GM23338 (cell line): ENCODE results near the gene ZBTB42. TPM values are rescaled to one million over a fixed set of nuclear protein-coding genes. Genes with fewer than 3 reads are reported as not detected.

Experiments used
- ATAC-seq: fragments of 200-7000 bp; cut with Tn5 transposase; 3 replicates; pipeline ENCODE4 v1.9.1; 2020
- DNase-seq: peaks from one replicate; pipeline ENCODE4 v3.0.0-alpha.2; 2015; ENCODE audit warnings: low spot score
- H2AFZ ChIP-seq: fragments of 200-600 bp; sonication (generic); 2 replicates; pipeline ENCODE4 v1.8.0; 2016; ENCODE audit warnings: antibody characterized with exemption, mild to moderate bottlenecking, moderate library complexity
- H3F3A ChIP-seq: fragments of 200-600 bp; sonication (generic); replicated peaks from 2 replicates; pipeline ENCODE4 v1.8.0; 2017; ENCODE audit warnings: antibody characterized with exemption, mixed run types, low read depth
- H3K27ac ChIP-seq: fragments of 200-600 bp; sonication (generic); 2 replicates; pipeline ENCODE4 v1.6.1; 2016; ENCODE audit warnings: low read depth
- H3K27me3 ChIP-seq: fragments of 200-600 bp; sonication (generic); 2 replicates; pipeline ENCODE4 v1.8.0; 2016; ENCODE audit warnings: mild to moderate bottlenecking, mixed run types, moderate library complexity; ENCODE audit not compliant: insufficient read depth
- H3K36me3 ChIP-seq: fragments of 200-600 bp; sonication (generic); 2 replicates; pipeline ENCODE4 v1.8.0; 2016; ENCODE audit warnings: mild to moderate bottlenecking; ENCODE audit not compliant: insufficient read depth
- H3K4me1 ChIP-seq: fragments of 200-600 bp; sonication (generic); 2 replicates; pipeline ENCODE4 v1.8.0; 2016; ENCODE audit warnings: mild to moderate bottlenecking, moderate library complexity; ENCODE audit not compliant: insufficient read depth
- H3K4me2 ChIP-seq: fragments of 200-600 bp; sonication (generic); 2 replicates; pipeline ENCODE4 v1.7.1; 2017; ENCODE audit warnings: mixed run types
- H3K4me3 ChIP-seq: fragments of 200-600 bp; sonication (generic); 2 replicates; pipeline ENCODE4 v1.6.1; 2016; ENCODE audit warnings: mixed run types
- H3K79me2 ChIP-seq: fragments of 200-600 bp; sonication (generic); replicated peaks from 2 replicates; pipeline ENCODE4 v1.8.0; 2017; ENCODE audit warnings: mild to moderate bottlenecking; ENCODE audit not compliant: insufficient read depth
- H3K9me2 ChIP-seq: fragments of 200-600 bp; sonication (generic); 2 replicates; pipeline ENCODE4 v1.8.0; 2017; ENCODE audit not compliant: insufficient read depth
- H4K20me1 ChIP-seq: fragments of 200-600 bp; sonication (generic); replicated peaks from 2 replicates; pipeline ENCODE4 v1.8.0; 2017; ENCODE audit warnings: mild to moderate bottlenecking; ENCODE audit not compliant: insufficient read depth
- H3K27ac Mint-ChIP-seq: 2 replicates; pipeline ENCODE4 v1.8.0; 2020; ENCODE audit warnings: inconsistent platforms, mild to moderate bottlenecking, moderate library complexity, mixed read lengths
- H3K27me3 Mint-ChIP-seq: 3 replicates; pipeline ENCODE4 v1.8.0; 2022; ENCODE audit warnings: low read depth, mild to moderate bottlenecking, moderate library complexity, mixed read lengths, inconsistent platforms; ENCODE audit not compliant: insufficient read depth, poor library complexity
- H3K36me3 Mint-ChIP-seq: 3 replicates; pipeline ENCODE4 v1.8.0; 2021; ENCODE audit warnings: low read depth, mild to moderate bottlenecking, inconsistent platforms, moderate library complexity, mixed read lengths
- H3K4me1 Mint-ChIP-seq: 3 replicates; pipeline ENCODE4 v1.8.0; 2020; ENCODE audit warnings: mild to moderate bottlenecking, inconsistent platforms, mixed read lengths
- H3K4me3 Mint-ChIP-seq: 3 replicates; pipeline ENCODE4 v1.8.0; 2021; ENCODE audit warnings: moderate library complexity, mild to moderate bottlenecking, inconsistent platforms, mixed read lengths
- H3K9me3 Mint-ChIP-seq: 3 replicates; pipeline ENCODE4 v1.8.0; 2020; ENCODE audit warnings: moderate library complexity, mild to moderate bottlenecking, inconsistent platforms, mixed read lengths
- CREB1 ChIP-seq: fragments of 250-450 bp; sonication (Bioruptor Pico); IDR thresholded peaks from 2 replicates; pipeline ENCODE4 v1.5.0; 2020; ENCODE audit warnings: low read depth, mild to moderate bottlenecking, moderate library complexity
- ETS1 ChIP-seq: IDR thresholded peaks from 2 replicates; pipeline ENCODE4 v1.6.1; 2016; ENCODE audit warnings: antibody characterized with exemption
- EZH2 ChIP-seq: fragments of 200-600 bp; sonication (generic); IDR thresholded peaks from one replicate; pipeline ENCODE4 v1.8.0; 2017; ENCODE audit warnings: antibody characterized with exemption, mild to moderate bottlenecking, low read depth; ENCODE audit not compliant: unreplicated experiment
- EZH2phosphoT487 ChIP-seq: fragments of 200-600 bp; sonication (generic); IDR thresholded peaks from one replicate; pipeline ENCODE4 v1.8.1; 2018; ENCODE audit warnings: antibody characterized with exemption; ENCODE audit not compliant: unreplicated experiment
- JUNB ChIP-seq: IDR thresholded peaks from one replicate; pipeline ENCODE4 v1.6.1; 2016; ENCODE audit warnings: antibody characterized with exemption; ENCODE audit not compliant: unreplicated experiment
- NANOG ChIP-seq: IDR thresholded peaks from 2 replicates; pipeline ENCODE4 v1.6.1; 2016; ENCODE audit warnings: antibody characterized with exemption, borderline replicate concordance
- POLR2AphosphoS5 ChIP-seq: IDR thresholded peaks from 2 replicates; pipeline ENCODE4 v1.6.1; 2016; ENCODE audit warnings: antibody characterized with exemption, low read depth
- STAT1 ChIP-seq: IDR thresholded peaks from one replicate; pipeline ENCODE4 v1.6.1; 2016; ENCODE audit warnings: antibody characterized with exemption; ENCODE audit not compliant: unreplicated experiment
- ZNF114 ChIP-seq: fragments of 250-450 bp; sonication (Bioruptor Pico); IDR thresholded peaks from 2 replicates; pipeline ENCODE4 v1.5.0; 2020; ENCODE audit warnings: mild to moderate bottlenecking, moderate library complexity
- ZNF331 ChIP-seq: fragments of 250-450 bp; sonication (Bioruptor Pico); IDR thresholded peaks from 2 replicates; pipeline ENCODE4 v1.5.0; 2020; ENCODE audit warnings: low read depth, mild to moderate bottlenecking, moderate library complexity
- ZNF462 ChIP-seq: fragments of 250-450 bp; sonication (Bioruptor Pico); IDR thresholded peaks from 2 replicates; pipeline ENCODE4 v1.5.0; 2020; ENCODE audit warnings: mild to moderate bottlenecking, moderate library complexity
- polyA plus RNA-seq: library from polyadenylated mRNA; unstranded; fragments of >200 nt; fragmentation: Nextera tagmentation; extraction: Ambion mirVana; gene quantifications from 2 replicates; pipeline ENCODE4 v1.2.1, GENCODE V29; 2016
- total RNA-seq: library from RNA; depleted of rRNA; stranded (reverse); fragments of >200 nt; shearing (Covaris generic); gene quantifications from 2 replicates; pipeline ENCODE4 v1.2.3, GENCODE V29; 2014
- TF ChIP-seq, protein P1 (sequence below), 2 experiments: fragments of 200-600 bp in 1 of 2; sonication (generic) in 1 of 2; conservative IDR thresholded peaks; 2 replicates each; pipeline versions ENCODE4 v1.5.1 to v1.6.1; 2016 to 2017; ENCODE audit warnings: antibody characterized with exemption in 2 of 2, low read depth in 2 of 2, mild to moderate bottlenecking in 2 of 2, moderate library complexity in 1 of 2
- TF ChIP-seq, protein P2 (sequence below): IDR thresholded peaks from one replicate; pipeline ENCODE4 v1.6.1; 2018; ENCODE audit warnings: antibody characterized with exemption; ENCODE audit not compliant: unreplicated experiment

The ZBTB42 gene
- total and polyA plus RNA-seq, 2 experiments from 2014 or later, result 0.70 to 4.4 TPM

GRCh38 chr14:104772707-104773504 lies 28.0 kb upstream of the ZBTB42 start:
- H3K36me3 Mint-ChIP-seq, result peaks cover 37% of the 10 kb centered on the region
- TF ChIP-seq, protein P1, sequence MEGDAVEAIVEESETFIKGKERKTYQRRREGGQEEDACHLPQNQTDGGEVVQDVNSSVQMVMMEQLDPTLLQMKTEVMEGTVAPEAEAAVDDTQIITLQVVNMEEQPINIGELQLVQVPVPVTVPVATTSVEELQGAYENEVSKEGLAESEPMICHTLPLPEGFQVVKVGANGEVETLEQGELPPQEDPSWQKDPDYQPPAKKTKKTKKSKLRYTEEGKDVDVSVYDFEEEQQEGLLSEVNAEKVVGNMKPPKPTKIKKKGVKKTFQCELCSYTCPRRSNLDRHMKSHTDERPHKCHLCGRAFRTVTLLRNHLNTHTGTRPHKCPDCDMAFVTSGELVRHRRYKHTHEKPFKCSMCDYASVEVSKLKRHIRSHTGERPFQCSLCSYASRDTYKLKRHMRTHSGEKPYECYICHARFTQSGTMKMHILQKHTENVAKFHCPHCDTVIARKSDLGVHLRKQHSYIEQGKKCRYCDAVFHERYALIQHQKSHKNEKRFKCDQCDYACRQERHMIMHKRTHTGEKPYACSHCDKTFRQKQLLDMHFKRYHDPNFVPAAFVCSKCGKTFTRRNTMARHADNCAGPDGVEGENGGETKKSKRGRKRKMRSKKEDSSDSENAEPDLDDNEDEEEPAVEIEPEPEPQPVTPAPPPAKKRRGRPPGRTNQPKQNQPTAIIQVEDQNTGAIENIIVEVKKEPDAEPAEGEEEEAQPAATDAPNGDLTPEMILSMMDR (conservative IDR thresholded peaks at IDR 0.05; ENCODE audit: low read depth in 2 of 2), result no peak
- TF ChIP-seq ETS1, result no peak
- no peak for TF ChIP-seq ZNF331 (CRISPR knock-in tag)
- TF ChIP-seq STAT1, result no peak
- TF ChIP-seq EZH2, result no peak
- no peak for TF ChIP-seq ZNF462 (CRISPR knock-in tag)
- TF ChIP-seq ZNF114, result no peak
- TF ChIP-seq EZH2phosphoT487, result no peak
- TF ChIP-seq, protein P2, sequence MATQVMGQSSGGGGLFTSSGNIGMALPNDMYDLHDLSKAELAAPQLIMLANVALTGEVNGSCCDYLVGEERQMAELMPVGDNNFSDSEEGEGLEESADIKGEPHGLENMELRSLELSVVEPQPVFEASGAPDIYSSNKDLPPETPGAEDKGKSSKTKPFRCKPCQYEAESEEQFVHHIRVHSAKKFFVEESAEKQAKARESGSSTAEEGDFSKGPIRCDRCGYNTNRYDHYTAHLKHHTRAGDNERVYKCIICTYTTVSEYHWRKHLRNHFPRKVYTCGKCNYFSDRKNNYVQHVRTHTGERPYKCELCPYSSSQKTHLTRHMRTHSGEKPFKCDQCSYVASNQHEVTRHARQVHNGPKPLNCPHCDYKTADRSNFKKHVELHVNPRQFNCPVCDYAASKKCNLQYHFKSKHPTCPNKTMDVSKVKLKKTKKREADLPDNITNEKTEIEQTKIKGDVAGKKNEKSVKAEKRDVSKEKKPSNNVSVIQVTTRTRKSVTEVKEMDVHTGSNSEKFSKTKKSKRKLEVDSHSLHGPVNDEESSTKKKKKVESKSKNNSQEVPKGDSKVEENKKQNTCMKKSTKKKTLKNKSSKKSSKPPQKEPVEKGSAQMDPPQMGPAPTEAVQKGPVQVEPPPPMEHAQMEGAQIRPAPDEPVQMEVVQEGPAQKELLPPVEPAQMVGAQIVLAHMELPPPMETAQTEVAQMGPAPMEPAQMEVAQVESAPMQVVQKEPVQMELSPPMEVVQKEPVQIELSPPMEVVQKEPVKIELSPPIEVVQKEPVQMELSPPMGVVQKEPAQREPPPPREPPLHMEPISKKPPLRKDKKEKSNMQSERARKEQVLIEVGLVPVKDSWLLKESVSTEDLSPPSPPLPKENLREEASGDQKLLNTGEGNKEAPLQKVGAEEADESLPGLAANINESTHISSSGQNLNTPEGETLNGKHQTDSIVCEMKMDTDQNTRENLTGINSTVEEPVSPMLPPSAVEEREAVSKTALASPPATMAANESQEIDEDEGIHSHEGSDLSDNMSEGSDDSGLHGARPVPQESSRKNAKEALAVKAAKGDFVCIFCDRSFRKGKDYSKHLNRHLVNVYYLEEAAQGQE, result no peak
- TF ChIP-seq NANOG, result no peak
- TF ChIP-seq JUNB, result no peak
- no peak for TF ChIP-seq POLR2AphosphoS5
- TF ChIP-seq CREB1, result no peak
- H3K9me3 Mint-ChIP-seq, result peaks cover 6% of the 10 kb centered on the region; the same call in 2 of the 3 replicates
- H3K4me2 ChIP-seq, result no peak overlapping the region
- 0 out of 2 replicates have a peak, but pooled peaks cover 5% of the 10 kb centered on the region for H3K36me3 ChIP-seq
- H3K4me3 Mint-ChIP-seq, result no peak overlapping the region
- no peaks in the 10 kb centered on the region for H4K20me1 ChIP-seq
- H3K4me3 ChIP-seq, result no peak overlapping the region
- H3K9me2 ChIP-seq, result no peaks in the 10 kb centered on the region
- peaks cover 16% of the 10 kb centered on the region for H3K4me1 Mint-ChIP-seq
- H3F3A ChIP-seq, result peaks cover 4% of the 10 kb centered on the region; the same call in 1 of the 2 replicates
- H2AFZ ChIP-seq, result no peak overlapping the region
- H3K79me2 ChIP-seq, result no peaks in the 10 kb centered on the region
- peaks cover 11% of the 10 kb centered on the region for H3K4me1 ChIP-seq
- DNase-seq (no peak), ATAC-seq (no peak)
- no peak overlapping the region for H3K27ac ChIP-seq
- no peak overlapping the region for H3K27ac Mint-ChIP-seq
- H3K27me3 Mint-ChIP-seq, result peaks cover 7% of the 10 kb centered on the region
- H3K27me3 ChIP-seq, result no peaks in the 10 kb centered on the region
